ENCODE measurements around the gene DGKE.
A peak's percentile ranks its signal among the peaks of the same experiment; 100 is the strongest.

The DGKE gene

DNA sequence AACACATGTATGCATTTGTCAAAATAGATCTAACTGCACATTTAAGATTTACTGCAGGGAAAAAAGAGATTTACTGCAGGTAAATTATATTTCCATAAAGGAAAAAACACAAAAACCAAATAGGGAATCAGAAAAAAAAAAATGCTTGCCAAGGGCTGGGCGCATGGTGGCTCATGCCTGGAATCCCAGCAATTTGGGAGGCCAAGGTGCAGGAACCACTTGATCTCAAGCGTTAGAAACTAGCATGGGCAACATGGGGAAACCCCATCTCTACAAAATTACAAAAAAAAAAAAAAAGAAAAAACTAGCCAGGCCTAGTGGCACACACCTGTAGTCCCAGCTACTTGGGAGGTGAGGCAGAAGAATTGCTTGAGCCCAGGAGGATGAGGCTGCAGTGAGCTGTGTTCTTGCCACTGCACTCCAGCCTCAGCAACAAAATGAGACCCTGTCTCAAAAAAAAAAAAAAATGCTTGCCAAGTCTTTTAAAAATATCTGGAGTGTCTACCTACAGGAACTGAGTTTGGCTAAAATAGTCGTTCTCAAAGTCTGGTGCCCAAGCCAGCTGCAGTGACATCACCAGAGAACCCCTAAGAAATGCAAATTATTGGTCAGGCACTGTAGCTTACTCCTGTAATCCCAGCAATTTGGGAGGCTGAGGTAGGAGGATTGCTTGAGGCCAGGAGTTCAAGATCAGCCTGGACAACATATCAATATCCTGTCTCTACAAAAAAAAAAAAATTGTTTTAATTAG is 62.4 kb downstream of the DGKE start:
- no peak for DNase-seq
- TF ChIP-seq POLR2A (IDR thresholded peaks at IDR 0.05; ENCODE audit: low read length): no peak
- no peak for TF ChIP-seq GATA1 (IDR thresholded peaks at IDR 0.05; ENCODE audit: low read depth, low read length)

DNA sequence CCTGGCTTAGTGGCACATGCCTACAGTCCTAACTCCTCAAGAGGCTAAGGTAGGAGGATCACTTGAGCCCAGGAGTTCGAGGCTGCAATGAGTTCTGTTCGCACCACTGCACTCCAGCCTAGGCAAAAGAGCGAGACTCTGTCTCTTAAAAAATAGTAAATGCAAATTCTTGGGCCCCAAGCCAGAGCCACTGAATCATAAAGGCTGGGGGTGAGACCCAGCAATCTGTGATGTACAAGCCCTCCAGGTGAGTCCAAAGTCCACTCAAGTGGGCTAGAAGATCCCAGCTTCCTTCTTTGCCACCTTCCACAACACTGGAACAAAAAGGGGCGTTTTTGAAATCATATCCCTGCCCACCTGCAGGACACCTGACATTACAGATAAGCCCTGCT is 63.0 kb downstream of the DGKE start:
- DNase-seq: no peak
- TF ChIP-seq POLR2A (IDR thresholded peaks at IDR 0.05; ENCODE audit: low read length) (no peak), GATA1 (IDR thresholded peaks at IDR 0.05; ENCODE audit: low read depth, low read length) (no peak)

DNA sequence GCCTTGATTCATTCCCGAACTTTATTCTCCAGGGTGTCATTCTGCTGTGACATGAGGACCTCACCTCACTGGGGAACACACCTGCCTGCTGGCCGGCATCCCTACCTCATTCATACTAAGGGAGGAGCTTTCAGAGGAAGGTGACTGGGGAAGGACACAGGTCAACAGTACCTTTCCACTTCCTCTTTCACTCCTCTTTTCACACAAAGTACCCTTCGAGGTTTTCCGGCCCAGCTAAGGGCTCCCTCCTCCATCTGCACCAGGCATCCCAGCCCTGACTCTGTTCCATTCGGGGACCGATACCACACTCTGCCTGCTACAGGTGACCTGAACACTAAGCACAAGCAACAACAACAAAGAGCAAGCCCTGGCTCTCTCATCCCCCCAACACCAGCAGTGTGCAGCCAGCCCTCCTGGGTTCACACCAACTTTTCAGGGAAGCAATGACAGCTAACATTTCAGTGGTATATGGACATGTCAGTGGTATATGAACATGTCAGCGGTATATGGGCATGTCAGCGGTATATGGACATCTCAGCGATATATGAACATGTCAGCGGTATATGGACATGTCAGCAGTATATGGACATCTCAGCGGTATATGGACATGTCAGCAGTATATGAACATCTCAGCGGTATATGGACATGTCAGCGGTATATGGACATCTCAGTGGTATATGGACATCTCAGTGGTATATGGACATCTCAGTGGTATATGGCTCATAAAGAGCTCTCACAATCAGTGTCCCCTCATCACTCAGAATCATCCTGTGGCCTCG is 63.9 kb downstream of the DGKE start:
- DNase-seq: no peak

DNA sequence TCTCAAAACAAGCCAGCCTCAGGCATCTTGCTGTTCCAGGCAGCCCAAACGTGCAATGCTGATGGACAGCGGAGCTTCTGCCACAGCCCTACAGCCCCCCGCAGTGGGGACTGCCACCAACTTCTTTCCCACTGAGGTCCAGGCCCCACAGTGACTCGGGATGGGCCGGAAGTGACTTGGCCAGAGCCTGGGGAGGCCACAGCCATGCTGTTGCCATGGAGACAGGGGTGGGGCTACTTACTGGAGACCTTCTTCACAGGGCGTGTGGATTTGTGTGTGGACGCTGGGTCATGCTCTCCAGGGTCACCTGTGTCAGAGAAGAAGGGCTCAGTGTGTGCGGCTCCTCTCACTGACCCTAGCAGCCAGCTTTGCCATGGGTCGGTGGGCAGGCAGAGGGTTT is 64.9 kb downstream of the DGKE start:
- TF ChIP-seq GATA1 (IDR thresholded peaks at IDR 0.05; ENCODE audit: low read depth, low read length) (no peak), POLR2A (IDR thresholded peaks at IDR 0.05; ENCODE audit: low read length) (no peak)
- DNase-seq: peak; percentile 46 to 69

More for the DNA sequence above, 63.9 kb downstream of the DGKE start:
- no peak for TF ChIP-seq GATA1 (IDR thresholded peaks at IDR 0.05; ENCODE audit: low read depth, low read length)
- no peak for TF ChIP-seq POLR2A (IDR thresholded peaks at IDR 0.05; ENCODE audit: low read length)

DNA sequence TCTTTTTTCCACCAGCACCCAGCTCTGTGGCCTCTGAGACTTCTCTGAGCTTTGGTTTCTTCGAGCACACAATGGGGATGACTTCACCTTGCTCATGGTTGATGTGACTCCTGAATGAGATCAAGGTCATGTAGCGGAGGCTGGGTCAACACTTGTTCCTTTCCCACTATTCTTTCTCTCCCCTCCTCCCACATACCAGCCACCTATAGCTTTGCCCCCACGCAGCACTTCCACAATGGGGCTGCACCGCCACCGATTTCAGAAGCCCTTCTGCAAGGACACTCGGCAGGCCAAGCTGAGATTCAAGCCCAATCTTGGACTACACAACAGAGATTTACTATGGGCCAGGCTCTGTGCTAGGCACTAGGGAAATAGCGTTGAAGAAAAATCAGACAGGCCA is 65.5 kb downstream of the DGKE start:
- TF ChIP-seq POLR2A (IDR thresholded peaks at IDR 0.05; ENCODE audit: low read length): no peak
- no peak for TF ChIP-seq GATA1 (IDR thresholded peaks at IDR 0.05; ENCODE audit: low read depth, low read length)
- DNase-seq: no peak

DNA sequence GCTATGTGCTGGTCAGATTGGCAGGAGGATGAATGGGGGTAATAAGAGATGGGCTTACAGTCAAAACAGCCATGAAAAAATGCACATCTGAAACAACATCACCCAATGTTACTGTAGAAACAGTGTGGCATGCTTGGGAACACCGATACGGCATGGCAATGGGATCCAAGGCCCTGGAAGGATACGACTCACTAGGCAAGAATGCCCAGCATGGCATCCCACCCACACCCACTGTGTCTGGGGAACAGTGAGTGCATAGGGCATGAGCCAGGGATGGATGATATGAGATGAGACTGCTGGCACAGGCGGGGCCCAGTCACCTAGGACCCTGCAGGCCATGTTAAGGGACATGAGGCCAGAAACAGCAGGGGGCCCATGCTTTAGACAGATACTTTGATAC is 68.4 kb downstream of the DGKE start:
- TF ChIP-seq GATA1 (IDR thresholded peaks at IDR 0.05; ENCODE audit: low read depth, low read length) (no peak), POLR2A (IDR thresholded peaks at IDR 0.05; ENCODE audit: low read length) (no peak)
- no peak for DNase-seq

DNA sequence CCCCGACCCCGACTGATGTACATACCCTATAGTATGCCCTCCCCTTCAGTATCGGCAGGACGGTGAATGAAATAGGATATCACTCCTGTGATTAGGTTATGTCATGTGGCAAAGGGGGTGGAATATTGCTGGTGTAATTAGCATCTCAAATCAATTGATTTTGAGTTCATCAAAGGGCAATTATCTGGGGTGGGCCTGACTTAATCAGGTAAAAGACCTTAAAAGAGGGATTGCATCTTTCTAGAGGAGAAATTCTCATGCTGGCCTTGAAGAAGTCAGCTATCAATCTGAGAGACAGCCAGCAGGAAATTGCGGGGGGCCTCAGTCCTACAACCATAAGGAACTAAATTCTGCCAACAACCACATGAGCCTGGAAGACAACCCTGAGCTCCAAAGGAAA is 69.6 kb downstream of the DGKE start:
- DNase-seq: no peak
- no peak for TF ChIP-seq POLR2A (IDR thresholded peaks at IDR 0.05; ENCODE audit: low read length)

DNA sequence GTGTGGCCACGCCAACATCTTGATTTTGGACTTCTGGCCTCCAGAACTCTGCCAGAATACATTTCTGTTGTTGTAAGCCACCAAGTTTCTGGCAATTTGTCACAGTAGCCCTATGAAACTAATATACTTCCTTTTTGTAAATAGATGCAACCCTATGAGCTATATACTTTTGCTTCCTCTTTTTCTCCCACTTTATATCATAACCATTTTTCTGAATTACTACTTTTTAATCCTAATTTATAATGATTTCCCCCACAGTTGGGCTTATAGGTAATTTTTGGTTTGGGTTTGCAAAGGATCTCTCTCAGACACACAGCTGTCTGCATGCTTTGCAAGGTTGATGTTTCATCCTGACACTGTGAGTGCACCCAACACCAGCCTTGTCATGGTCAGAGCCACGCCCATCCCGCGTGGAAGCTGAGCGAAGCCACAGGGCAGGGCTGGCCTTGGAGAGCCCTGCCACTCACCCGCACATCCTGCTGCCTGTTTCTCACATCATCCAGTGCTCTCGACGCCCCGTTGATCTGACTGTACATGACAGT is 74.1 kb downstream of the DGKE start:
- peak; percentile 80 to 90 for DNase-seq

DNA sequence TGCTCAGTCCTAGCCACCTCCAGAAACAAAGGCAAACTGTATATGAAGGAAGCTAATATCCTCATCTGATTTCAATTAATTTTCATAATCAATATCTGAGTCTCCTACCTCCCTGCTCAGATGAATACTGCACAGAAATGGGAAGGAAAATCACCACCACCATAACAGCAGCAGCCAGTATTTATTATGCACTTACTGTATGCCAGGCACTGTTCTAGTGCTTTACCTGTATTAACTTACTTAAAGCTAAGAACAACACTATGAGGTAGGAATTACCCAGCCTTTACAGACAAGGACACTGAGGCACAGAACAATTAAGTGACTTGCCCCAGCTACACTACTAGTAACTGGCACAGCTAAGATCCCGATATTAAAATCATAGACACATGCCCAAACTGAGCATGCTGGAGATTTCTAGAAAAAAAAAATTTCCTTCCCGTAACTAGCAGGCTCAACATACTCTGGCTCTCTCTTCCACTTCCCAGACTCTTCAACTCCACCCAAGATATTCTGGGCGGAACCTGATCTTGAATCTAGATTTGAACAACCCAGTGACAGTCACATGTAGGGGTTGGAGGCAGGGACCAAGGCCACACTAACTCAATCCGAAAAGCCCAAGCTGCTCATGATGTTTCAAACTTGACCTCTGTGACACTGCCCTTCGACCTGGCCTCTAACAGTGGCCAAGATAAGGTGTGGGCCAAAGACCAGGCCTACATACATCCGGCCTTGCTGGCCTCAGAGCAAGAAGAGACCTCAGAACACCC is 76.0 kb downstream of the DGKE start:
- peak; percentile 82 to 83 for DNase-seq
- peak; percentile 49 for TF ChIP-seq POLR2A (IDR thresholded peaks at IDR 0.05; ENCODE audit: low read length)
- TF ChIP-seq GATA1 (IDR thresholded peaks at IDR 0.05; ENCODE audit: low read depth, low read length): peak; percentile 8

More for the DNA sequence above, 74.1 kb downstream of the DGKE start:
- TF ChIP-seq POLR2A (IDR thresholded peaks at IDR 0.05; ENCODE audit: low read length) (no peak), GATA1 (IDR thresholded peaks at IDR 0.05; ENCODE audit: low read depth, low read length) (no peak)

DNA sequence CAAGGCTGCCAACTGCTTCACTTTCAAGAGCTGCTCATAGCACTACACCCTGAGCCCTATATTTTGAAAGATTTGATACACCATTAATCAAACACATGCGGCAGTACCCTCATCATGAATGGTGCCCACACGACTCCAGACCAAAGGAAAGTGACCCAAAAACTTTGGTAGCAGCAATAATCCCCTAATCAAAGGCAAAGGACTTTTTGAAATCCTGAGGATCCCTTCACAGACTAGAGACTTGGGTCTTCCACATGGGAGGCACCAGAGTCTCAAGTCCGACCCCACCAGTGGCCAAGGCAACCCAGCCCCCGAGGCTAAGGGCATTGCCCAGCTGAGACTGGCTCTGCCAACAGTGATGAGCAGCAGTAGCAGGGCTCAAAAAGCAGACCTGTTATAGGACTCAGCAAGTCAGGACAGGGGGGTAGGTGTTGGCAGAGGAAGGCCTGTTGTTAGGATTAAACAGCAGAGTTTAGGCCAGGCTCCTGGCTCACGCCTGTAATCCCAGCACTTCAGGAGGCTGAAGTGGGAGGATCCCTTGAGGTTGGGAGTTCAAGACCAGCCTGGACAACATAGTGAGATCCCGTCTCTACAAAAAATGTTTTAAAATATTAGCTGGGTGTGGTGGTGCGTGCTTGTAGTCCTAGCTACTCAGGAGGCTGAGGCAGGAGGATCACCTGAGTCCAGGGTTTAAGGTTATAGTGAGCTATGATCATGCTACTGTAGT is 76.7 kb downstream of the DGKE start:
- TF ChIP-seq POLR2A (IDR thresholded peaks at IDR 0.05; ENCODE audit: low read length) (peak; percentile 21), GATA1 (IDR thresholded peaks at IDR 0.05; ENCODE audit: low read depth, low read length) (no peak)
- DNase-seq: peak; percentile 37 to 48

DNA sequence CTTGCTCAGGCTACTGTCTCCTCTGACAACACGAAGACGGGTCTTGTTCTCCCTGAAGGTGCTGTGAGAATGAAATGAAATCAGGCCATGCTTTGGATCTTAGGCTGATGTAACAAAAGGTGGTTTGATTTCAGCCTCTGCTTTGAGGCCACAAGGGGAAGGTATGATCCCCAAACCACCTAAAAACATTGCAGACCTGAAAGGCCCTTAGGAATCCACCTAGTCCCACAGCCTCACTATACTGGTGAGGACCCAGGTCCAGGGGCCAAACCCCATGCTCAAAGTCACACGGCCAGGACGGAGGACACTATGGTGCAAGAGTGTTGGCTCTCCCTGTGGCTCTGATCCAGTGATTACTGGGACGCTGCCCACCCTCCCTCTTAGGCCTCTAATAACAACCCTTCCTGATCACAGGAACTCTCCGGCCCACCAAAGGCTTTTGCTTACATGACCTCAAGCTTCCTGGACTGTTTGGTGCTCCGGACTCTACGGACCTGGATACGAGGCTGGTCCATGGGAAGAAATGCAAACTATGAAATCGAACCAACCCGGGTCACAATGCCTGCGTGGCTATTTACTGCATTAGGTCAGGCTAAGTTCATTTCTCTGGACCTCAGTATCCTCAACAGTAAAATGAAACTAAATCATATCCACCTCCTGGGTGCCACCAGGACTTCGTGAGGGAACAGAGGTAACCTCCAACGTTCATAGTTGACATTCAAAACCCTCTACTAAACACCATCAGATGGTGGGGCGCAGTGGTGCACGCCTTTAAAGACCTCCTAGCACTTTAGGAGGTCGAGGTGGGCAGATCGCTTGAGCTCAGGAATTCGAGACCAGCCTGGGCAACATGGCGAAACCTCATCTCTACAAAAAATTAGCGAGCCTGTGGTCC is 78.4 kb downstream of the DGKE start:
- no peak for TF ChIP-seq GATA1 (IDR thresholded peaks at IDR 0.05; ENCODE audit: low read depth, low read length)

DNA sequence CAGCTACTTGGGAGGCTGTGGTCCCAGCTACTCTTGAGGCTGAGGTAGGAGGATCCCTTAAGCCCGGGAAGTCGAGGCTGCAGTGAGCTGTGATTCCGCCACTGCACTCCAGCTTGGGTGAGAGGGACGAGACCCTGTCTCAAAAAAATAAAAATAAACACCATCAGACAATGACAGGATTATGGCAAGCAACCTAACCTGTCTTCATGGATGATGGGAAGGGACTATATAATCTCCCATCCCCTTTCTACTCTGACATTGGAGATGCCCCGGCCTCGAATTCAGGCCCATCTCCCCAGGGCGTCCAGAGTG is 79.0 kb downstream of the DGKE start:
- DNase-seq: no peak
- TF ChIP-seq POLR2A (IDR thresholded peaks at IDR 0.05; ENCODE audit: low read length): no peak
- TF ChIP-seq GATA1 (IDR thresholded peaks at IDR 0.05; ENCODE audit: low read depth, low read length): no peak

More for the DNA sequence above, 78.4 kb downstream of the DGKE start:
- peak; percentile 29 to 51 for DNase-seq

Measured in erythroblast (primary cell).